ENCODE data around the gene LAMA2. TPM values are rescaled to one million over a fixed set of nuclear protein-coding genes. Genes with fewer than 3 reads are reported as not detected.

The LAMA2 gene
- total and polyA plus RNA-seq, 2 donors (not counting 1 experiment from before 2014, with no cell fraction given): 19.5 to 67.5 TPM

DNA sequence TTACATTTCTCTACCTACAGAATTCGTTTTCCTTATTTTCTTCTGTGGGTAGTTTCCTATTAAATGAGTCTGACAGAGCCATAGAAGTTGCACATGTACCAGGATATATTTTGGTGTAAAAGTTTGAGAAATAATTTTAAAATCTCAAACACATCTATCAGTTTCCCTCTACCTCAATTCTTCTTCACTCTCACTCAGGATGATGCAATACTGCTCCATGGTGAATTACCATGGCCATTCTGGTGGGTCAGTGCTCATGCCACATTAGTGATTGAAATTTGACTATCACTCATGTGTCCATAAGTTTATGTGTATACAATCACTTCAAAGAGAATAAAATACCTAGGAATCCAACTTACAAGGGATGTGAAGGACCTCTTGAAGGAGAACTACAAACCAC lies 675.3 kb downstream of the LAMA2 start:
- Histone ChIP-seq H3K36me3 (ENCODE audit: control insufficient read depth, insufficient read depth, low read length) (no peaks in the 10 kb centered on the region), H3K27ac (ENCODE audit: insufficient read depth, low read length) (no peak overlapping the region), H3K4me3 (replicated peaks in 1 of 4; ENCODE audit: control extremely low read depth in 1 of 4, insufficient read depth in 1 of 4, low read depth in 3 of 4, low read length in 4 of 4) (no peak overlapping the region), H3K27me3 (ENCODE audit: control insufficient read depth, insufficient read depth, low read length) (no peaks in the 10 kb centered on the region), H3K4me1 (ENCODE audit: control insufficient read depth, extremely low read depth, insufficient read depth, low read length) (no peaks in the 10 kb centered on the region), H3K79me2 (ENCODE audit: control insufficient read depth, insufficient read depth, low read length) (no peaks in the 10 kb centered on the region), H2AFZ (ENCODE audit: low read length) (no peak overlapping the region), H4K20me1 (ENCODE audit: control insufficient read depth, extremely low read depth, insufficient read depth, low read length) (no peaks in the 10 kb centered on the region), H3K9ac (ENCODE audit: insufficient read depth, low read length) (no peak overlapping the region), H3K4me2 (ENCODE audit: extremely low read depth, insufficient read depth, low read length) (no peak overlapping the region), H3K9me3 (ENCODE audit: control insufficient read depth, insufficient read depth, low read depth, low read length) (no peaks in the 10 kb centered on the region)
- TF ChIP-seq, protein P1, sequence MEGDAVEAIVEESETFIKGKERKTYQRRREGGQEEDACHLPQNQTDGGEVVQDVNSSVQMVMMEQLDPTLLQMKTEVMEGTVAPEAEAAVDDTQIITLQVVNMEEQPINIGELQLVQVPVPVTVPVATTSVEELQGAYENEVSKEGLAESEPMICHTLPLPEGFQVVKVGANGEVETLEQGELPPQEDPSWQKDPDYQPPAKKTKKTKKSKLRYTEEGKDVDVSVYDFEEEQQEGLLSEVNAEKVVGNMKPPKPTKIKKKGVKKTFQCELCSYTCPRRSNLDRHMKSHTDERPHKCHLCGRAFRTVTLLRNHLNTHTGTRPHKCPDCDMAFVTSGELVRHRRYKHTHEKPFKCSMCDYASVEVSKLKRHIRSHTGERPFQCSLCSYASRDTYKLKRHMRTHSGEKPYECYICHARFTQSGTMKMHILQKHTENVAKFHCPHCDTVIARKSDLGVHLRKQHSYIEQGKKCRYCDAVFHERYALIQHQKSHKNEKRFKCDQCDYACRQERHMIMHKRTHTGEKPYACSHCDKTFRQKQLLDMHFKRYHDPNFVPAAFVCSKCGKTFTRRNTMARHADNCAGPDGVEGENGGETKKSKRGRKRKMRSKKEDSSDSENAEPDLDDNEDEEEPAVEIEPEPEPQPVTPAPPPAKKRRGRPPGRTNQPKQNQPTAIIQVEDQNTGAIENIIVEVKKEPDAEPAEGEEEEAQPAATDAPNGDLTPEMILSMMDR (conservative IDR thresholded peaks at IDR 0.05 in 1 of 2, IDR thresholded peaks at IDR 0.05 in 1 of 2; ENCODE audit: low read depth in 1 of 2, low read length in 2 of 2): no peak
- DNase-seq (ENCODE audit: low read depth in 2 of 2): no peak

DNA sequence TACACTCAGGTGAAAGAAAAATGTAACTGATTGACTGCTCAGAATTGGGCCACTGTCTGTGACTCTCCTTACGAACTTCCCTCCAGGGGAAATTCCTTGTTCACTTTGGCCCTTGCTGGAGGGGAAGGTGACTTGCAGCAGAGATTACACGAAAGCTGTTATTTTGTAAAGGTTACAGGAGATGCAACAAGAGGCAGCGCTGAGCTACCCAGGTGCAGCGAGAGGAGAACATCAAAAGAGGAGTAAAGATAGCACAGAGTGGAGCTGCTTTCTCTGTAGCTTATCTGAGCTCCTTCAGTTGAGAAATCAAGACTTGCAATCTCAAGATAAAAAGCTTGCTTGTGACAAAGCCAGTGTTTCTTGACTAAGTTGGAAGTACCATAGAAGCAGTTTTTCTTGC lies 682.4 kb downstream of the LAMA2 start:
- no peaks in the 10 kb centered on the region for H3K36me3 ChIP-seq (ENCODE audit: control insufficient read depth, insufficient read depth, low read length)
- no peak for DNase-seq (ENCODE audit: low read depth in 2 of 2)
- no peaks in the 10 kb centered on the region for H3K9me3 ChIP-seq (ENCODE audit: control insufficient read depth, insufficient read depth, low read depth, low read length)
- no peak overlapping the region for H3K4me2 ChIP-seq (ENCODE audit: extremely low read depth, insufficient read depth, low read length)
- H3K27ac ChIP-seq (ENCODE audit: insufficient read depth, low read length): no peak overlapping the region
- H3K4me1 ChIP-seq (ENCODE audit: control insufficient read depth, extremely low read depth, insufficient read depth, low read length): no peaks in the 10 kb centered on the region
- TF ChIP-seq, protein P1 (conservative IDR thresholded peaks at IDR 0.05 in 1 of 2, IDR thresholded peaks at IDR 0.05 in 1 of 2; ENCODE audit: low read depth in 1 of 2, low read length in 2 of 2): no peak
- TF ChIP-seq EZH2 (IDR thresholded peaks at IDR 0.05; ENCODE audit: low read length, missing control alignments): no peak
- no peaks in the 10 kb centered on the region for H3K79me2 ChIP-seq (ENCODE audit: control insufficient read depth, insufficient read depth, low read length)
- H2AFZ ChIP-seq (ENCODE audit: low read length): no peak overlapping the region
- no peaks in the 10 kb centered on the region for H3K27me3 ChIP-seq (ENCODE audit: control insufficient read depth, insufficient read depth, low read length)
- no peak overlapping the region for H3K9ac ChIP-seq (ENCODE audit: insufficient read depth, low read length)
- H4K20me1 ChIP-seq (ENCODE audit: control insufficient read depth, extremely low read depth, insufficient read depth, low read length): no peaks in the 10 kb centered on the region
- no peak overlapping the region for H3K4me3 ChIP-seq (replicated peaks in 1 of 4; ENCODE audit: control extremely low read depth in 1 of 4, insufficient read depth in 1 of 4, low read depth in 3 of 4, low read length in 4 of 4)

DNA sequence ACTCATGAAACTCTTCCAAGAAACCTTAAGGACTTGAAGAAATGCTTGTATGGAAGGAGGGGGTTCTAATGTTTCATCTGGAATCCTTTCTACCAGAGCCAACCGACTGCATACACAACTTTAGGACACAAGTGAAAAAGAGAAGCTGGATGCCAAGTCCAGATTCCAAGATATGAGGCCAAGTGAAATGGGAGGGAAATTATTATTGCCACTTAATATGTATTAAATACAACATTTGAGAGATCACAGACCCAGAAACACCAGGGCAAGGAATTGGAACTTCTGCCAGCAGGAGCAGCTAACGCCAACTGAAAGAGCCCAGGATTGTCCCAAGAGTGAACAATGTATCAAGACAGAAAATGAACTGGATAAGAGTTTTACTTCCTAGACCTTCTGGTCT lies 682.9 kb downstream of the LAMA2 start:
- no peak for DNase-seq (ENCODE audit: low read depth in 2 of 2)
- Histone ChIP-seq H3K4me3 (replicated peaks in 1 of 4; ENCODE audit: control extremely low read depth in 1 of 4, insufficient read depth in 1 of 4, low read depth in 3 of 4, low read length in 4 of 4) (no peak overlapping the region), H3K27ac (ENCODE audit: insufficient read depth, low read length) (no peak overlapping the region), H3K27me3 (ENCODE audit: control insufficient read depth, insufficient read depth, low read length) (no peaks in the 10 kb centered on the region), H3K9me3 (ENCODE audit: control insufficient read depth, insufficient read depth, low read depth, low read length) (no peaks in the 10 kb centered on the region), H3K4me2 (ENCODE audit: extremely low read depth, insufficient read depth, low read length) (no peak overlapping the region), H3K79me2 (ENCODE audit: control insufficient read depth, insufficient read depth, low read length) (no peaks in the 10 kb centered on the region), H4K20me1 (ENCODE audit: control insufficient read depth, extremely low read depth, insufficient read depth, low read length) (no peaks in the 10 kb centered on the region), H3K36me3 (ENCODE audit: control insufficient read depth, insufficient read depth, low read length) (no peaks in the 10 kb centered on the region), H2AFZ (ENCODE audit: low read length) (no peak overlapping the region), H3K9ac (ENCODE audit: insufficient read depth, low read length) (no peak overlapping the region), H3K4me1 (ENCODE audit: control insufficient read depth, extremely low read depth, insufficient read depth, low read length) (no peaks in the 10 kb centered on the region)
- no peak for TF ChIP-seq EZH2 (IDR thresholded peaks at IDR 0.05; ENCODE audit: low read length, missing control alignments)
- TF ChIP-seq, protein P1 (conservative IDR thresholded peaks at IDR 0.05 in 1 of 2, IDR thresholded peaks at IDR 0.05 in 1 of 2; ENCODE audit: low read depth in 1 of 2, low read length in 2 of 2): no peak

Measured in fibroblast of lung (primary cell).